Left colon (tissue), 2 donors: Measurements from ENCODE around the gene OAT. TPM values are rescaled to one million over a fixed set of nuclear protein-coding genes. Genes with fewer than 3 reads are reported as not detected.

ENCODE experiments used
- ATAC-seq: fragments of 200-7000 bp; cut with Tn5 transposase; one replicate; pipeline ENCODE4 v1.9.1; 2020; ENCODE audit warnings: mild to moderate bottlenecking, moderate library complexity
- DNase-seq, 2 donors: peaks; one replicate each; pipeline ENCODE4 v3.0.0-alpha.2; 2020
- intact Hi-C, 2 donors: fragments of 100-400 bp; cut with DNase I in 1 of 2; cut with micrococcal nuclease in 1 of 2; formaldehyde crosslinking; loops; one replicate each; pipeline versions ENCODE4 v1.11.2 to v1.14.0; 2022; cut with DNase I, micrococcal nuclease
- total RNA-seq, 2 donors: library from RNA; stranded (reverse); fragmentation: NEBNext Ultra II Directional; extraction: Animal tissue kit (Norgen Biotek cat#: 25700); gene quantifications; one replicate each; pipeline ENCODE4 v1.2.1, GENCODE V29; 2021
- donor health status: DM: no; HTN: no; CAD: no.
- donor health status: DM: yes; HTN: yes; CAD: no.

Gene OAT
- total RNA-seq, 2 donors from 2014 or later, result 61.0 to 70.0 TPM

DNA sequence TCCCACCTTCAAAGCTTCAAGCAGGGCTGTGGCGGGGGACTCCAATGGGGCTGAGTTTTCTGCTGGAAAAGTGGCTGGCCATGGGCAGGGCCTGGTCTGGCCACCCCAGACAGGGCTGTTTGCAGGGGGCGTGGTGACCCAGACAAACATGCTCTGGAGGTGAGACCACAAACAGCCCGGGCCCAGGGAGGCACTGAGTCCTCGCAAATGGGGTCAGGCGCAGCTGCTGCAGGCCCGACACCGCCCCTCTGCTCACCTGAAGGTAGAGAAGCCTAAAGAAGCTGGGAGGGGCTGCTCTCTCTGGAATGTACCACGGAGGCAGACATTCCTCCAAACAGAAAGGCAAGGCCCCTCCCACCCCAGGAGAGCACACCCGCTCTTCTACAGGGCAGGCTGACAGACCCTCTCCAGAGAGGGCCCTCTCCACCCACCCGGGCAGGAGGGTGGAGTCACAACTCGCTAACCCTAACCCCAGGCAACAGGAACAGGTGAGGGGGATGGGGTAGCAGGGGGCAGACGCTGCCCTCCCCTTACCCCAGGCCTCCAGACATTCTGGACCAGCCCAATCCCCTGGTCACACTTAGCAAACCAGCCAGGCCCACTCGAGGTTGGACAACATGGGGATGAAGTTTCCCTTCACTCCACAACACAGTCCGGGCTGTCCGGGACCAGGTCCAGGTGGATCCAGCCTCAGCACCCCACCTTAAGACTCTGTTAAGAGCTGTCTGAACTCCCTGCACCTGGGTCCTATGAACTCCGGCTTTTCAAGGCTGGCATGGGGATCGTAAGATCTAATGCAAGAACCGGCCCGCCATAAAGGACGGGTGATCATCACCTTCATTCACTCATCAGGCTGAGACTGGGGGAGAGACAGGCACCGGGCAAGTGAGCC lies 32.3 kb downstream of the OAT start:
- DNase-seq (peak in 1 of 2 donors; percentile 22), ATAC-seq (no peak)
- intact Hi-C loops, result loop anchor here in 1 of 2 donors (5.0 kb wide), 1 partner anchor 394 kb away; no protein-coding TSS in a partner anchor

GRCh38 chr10:124385627-124386185 lies 33.0 kb downstream of the OAT start:
- DNase-seq (peak in 1 of 2 donors; percentile 18), ATAC-seq (no peak)
- intact Hi-C loops, result loop anchor here in 1 of 2 donors (5.0 kb wide), 1 partner anchor 393 kb away; no protein-coding TSS in a partner anchor

GRCh38 chr10:124384591-124385190 lies 34.0 kb downstream of the OAT start:
- peak in 1 of 2 donors; percentile 6 for DNase-seq
- intact Hi-C loops, result loop anchor here in 1 of 2 donors (5.0 kb wide), 1 partner anchor 392 kb away; no protein-coding TSS in a partner anchor

DNA sequence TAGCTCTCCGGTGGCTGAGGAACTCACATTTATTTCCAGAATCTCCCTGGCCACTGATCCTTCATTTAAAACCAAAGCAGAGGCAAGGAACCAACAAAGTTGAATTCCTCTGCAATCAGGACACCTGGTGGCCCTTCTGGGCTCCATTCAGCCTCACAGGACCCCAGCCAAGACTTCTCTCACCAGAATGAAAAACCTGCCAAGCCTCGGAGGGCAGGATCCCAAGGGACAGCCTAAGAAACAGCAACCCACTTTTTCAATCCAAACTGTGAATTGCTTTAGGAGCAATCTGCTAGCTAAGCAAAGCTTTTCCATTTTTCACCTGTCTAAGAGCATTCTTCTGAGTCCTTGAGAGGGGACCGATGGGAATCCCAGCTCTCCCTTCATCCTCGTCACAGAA lies 34.6 kb downstream of the OAT start:
- intact Hi-C loops, result no loop called here
- DNase-seq (peak in 1 of 2 donors; percentile 7), ATAC-seq (no peak)

More at GRCh38 chr10:124384591-124385190, 34.0 kb downstream of the OAT start:
- no peak for ATAC-seq

DNA sequence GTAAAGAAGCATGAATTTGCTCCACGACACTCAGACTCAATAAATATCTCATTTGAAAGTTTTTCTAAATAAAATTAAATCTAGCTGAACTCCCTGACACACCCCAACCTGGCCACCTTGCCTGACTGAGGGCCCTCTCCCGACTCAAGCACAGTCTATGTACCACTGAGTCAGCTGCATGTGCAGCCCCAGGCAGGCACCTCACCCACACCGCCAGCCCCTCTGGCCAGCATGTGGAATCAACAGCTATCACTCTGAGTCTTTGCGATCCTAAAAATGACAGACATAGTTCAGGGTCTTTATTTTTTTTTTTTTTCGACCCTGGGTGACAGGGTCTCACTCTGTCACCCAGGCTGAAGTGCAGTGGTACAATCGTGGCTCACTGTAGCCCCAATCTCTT lies 35.2 kb downstream of the OAT start:
- intact Hi-C loops, result no loop called here
- peak in 1 of 2 donors; percentile 9 for DNase-seq
- no peak for ATAC-seq

- intact Hi-C loops, result no loop called here
- ATAC-seq (no peak), DNase-seq (peak in 1 of 2 donors; percentile 11)
Observed at GRCh38 chr10:124381011-124381611, 37.6 kb downstream of the OAT start.

DNA sequence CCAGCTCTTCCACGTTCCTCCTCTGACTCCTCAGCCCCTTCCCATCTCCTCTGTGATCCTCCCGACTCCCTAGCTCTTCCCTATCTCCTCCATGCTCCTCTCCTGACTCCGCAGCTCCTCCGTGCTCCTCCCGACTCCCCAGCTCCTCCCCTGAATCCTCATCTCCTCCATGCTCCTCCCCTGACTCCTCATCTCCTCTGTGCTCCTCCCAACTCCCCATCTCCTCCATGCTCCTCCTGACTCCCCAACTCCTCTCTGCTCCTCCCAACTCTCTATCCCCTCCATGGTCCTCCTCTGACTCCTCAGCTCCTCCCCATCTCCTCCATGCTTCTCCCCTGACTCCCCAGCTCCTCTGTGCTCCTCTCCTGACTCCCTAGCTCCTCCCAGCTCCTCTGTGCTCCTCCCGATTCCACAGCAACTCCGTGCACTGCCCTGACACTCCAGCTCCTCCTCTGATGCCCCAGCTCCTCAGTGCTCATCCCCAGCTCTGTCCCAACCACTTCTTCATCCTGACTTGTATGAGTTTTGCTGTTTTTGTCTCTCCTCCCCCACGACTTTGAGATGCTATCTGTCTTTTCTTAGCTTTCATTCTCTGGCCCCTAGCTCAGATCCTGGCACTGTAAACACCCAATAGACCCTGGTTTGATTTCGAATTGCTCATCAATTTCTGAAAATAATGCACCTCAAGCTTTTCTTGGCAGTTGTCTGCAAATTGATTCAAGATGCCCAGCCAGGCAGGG lies 38.3 kb downstream of the OAT start:
- ATAC-seq (no peak), DNase-seq (peak in 1 of 2 donors; percentile 2)
- intact Hi-C loops, result no loop called here

DNA sequence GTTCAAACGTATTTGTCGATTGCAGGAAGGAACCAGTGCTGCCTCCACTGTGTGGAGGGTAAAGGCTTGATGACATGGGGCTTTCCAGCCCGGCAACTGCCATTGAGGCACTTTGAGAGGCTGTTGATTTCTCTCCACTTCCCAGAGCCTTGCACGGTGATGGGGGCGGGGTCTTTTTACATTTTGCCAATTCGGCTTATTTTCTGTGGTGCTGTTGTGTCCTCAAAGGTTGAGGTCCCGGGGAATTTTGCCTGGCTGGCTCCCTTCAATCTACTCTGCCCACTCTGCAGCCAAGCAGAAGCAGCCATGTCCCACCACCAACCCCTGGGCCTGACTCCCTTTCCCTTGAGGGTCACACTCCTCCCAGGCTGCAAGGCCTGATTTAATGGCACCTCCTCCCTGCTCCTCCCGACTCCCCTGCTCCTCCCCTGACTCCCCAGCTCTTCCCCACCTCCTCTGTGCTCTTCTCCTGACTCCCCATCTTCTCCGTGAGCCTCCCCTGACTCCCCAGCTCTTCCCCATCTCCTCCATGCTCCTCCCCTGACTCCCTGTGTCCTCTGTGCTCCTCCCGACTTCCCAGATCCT lies 39.0 kb downstream of the OAT start:
- ATAC-seq (no peak), DNase-seq (peak in 1 of 2 donors; percentile 14)
- intact Hi-C loops, result no loop called here

DNA sequence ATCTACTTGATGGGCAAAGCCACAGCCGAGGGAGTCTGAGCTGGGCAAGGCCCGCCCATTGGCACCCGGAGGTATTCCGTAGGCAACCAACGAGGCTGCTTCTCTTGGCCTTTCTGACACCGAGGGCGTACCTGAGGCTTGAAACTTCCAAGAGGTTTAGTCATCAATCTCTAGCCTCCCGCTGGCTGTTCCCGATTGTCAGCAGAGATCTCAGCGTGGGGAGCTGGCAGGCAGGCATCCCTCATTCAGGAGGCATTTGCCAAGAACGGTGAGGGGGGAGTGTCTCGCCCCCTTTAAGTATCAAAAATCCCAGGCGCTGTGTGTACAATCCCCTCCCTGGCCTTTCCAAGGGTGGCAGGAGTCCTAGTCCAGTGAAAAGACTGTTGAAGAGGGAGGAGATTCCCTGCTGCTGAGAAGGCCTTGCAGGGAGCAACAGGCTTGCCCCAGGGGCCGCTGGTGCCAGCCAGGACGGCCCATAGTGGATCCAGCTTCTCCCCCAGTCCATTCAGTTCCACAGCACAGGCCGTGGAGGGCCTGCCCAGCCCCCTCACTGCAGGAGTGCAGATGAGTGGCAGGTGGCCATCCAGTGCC lies 39.7 kb downstream of the OAT start:
- ATAC-seq, result no peak
- peak in 1 of 2 donors; percentile 19 for DNase-seq
- intact Hi-C loops, result no loop called here

DNA sequence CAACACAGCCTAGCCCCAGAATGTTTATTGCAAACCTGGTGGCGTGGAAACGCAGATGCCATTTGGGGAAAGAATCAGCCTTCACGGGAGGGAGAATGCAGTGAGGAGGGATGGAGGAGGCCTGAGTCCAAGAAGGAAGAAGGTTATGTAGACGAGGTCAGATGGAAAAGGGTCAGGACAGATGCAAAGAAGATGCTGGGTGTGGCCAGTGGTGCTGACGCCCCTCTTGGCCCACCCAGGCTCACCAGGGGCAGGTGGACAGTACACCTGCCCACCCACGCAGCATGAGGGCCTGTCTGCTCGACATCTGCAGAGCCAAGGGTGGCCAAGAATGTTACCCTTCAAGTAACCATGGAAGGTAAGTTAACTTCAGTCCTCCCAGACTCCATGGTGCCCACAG lies 40.5 kb downstream of the OAT start:
- DNase-seq, result peak in 1 of 2 donors; percentile 12
- ATAC-seq, result no peak
- intact Hi-C loops, result no loop called here

GRCh38 chr10:124377101-124377500 lies 41.6 kb downstream of the OAT start:
- DNase-seq (peak in 1 of 2 donors; percentile 5), ATAC-seq (no peak)
- intact Hi-C loops, result no loop called here

- DNase-seq, result peak in 1 of 2 donors; percentile 16
- intact Hi-C loops, result no loop called here
- no peak for ATAC-seq
Observed at GRCh38 chr10:124376411-124376810, 42.3 kb downstream of the OAT start.

DNA sequence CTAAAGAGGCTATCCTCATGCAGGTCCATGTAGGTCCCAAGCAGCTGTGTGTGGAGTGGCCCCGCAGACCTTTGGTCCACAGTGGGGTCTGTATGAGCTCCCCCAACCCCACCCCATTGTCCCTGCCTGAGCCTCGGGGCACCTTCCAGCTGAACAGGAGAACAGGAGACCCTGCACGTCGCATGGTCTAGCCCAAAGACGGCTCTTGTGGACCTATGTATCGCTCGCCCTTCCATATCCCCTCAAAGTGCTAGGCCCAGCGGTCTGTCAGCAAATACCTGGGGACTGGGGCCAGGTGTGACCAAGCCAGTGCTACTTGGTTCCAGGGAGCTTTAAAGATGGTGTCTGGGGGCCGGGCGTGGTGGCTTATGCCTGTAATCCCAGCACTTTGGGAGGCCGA lies 43.0 kb downstream of the OAT start:
- intact Hi-C loops, result no loop called here
- peak in 1 of 2 donors; percentile 4 for DNase-seq
- ATAC-seq, result no peak

DNA sequence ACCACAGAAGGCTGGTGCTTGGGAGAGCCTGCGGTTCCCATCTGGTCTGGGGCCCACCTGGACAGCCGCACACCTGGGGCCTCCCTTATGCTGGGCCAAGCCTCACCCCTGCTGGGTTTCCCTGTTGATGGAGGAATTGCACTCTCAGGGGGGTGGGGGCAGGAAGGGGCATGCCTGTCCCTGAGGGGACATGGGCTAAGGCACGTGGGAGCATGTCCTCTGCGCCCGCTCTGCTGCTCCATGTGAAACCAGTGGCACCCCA lies 43.4 kb downstream of the OAT start:
- ATAC-seq, result no peak
- intact Hi-C loops, result no loop called here
- no peak for DNase-seq

- DNase-seq, result peak in 1 of 2 donors; percentile 14
- intact Hi-C loops, result no loop called here
- ATAC-seq, result no peak
Observed at GRCh38 chr10:124374535-124375352, 44.0 kb downstream of the OAT start.

GRCh38 chr10:124372899-124373298 lies 45.8 kb downstream of the OAT start:
- no peak for DNase-seq
- intact Hi-C loops, result no loop called here

DNA sequence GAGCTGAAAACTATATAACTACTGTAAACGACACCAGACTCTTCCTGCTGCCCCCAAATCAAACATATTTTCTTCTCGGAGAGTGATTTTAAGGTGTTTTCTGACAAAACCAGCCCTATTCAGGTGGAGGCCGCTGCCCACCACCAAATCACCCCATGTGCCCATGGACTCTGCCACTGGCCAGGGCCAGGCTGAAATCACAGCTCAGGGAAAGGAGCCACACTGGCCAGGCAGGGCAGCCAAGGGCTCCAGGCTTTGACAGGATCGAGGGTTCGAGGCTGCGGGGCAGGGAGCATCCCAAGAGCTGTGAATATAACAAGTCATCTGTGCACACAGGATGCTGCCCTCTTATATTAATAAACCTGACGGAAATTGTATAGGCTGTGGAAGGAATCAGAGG lies 48.3 kb downstream of the OAT start:
- ATAC-seq (no peak), DNase-seq (no peak)
- intact Hi-C loops, result no loop called here

More at GRCh38 chr10:124372899-124373298, 45.8 kb downstream of the OAT start:
- no peak for ATAC-seq
